Measurements from ENCODE around the gene PKNOX2.

- TF ChIP-seq SP1 (CRISPR knock-in tag; conservative IDR thresholded peaks at IDR 0.05), result no peak
- TF ChIP-seq CTCF (IDR thresholded peaks at IDR 0.05), result no peak
- TF ChIP-seq ZNF671 (CRISPR knock-in tag; IDR thresholded peaks at IDR 0.05), result no peak
- TF ChIP-seq MLX (CRISPR knock-in tag; IDR thresholded peaks at IDR 0.05), result no peak
- TF ChIP-seq FOXP1 (CRISPR knock-in tag; IDR thresholded peaks at IDR 0.05; ENCODE audit: borderline replicate concordance), result no peak
- no peak for TF ChIP-seq TEAD1 (CRISPR knock-in tag; IDR thresholded peaks at IDR 0.05)
Measured at GRCh38 chr11:125261588-125261987, 97.0 kb downstream of the PKNOX2 start.

All from WTC11 (cell line).